B cell (primary cell): ENCODE data around the gene HSFX4.

ENCODE experiments used
- EZH2 ChIP-seq: IDR thresholded peaks from 2 replicates; pipeline ENCODE4 v1.6.1; 2012; ENCODE audit warnings: borderline replicate concordance, low read depth, mild to moderate bottlenecking, moderate library complexity, low read length; ENCODE audit not compliant: insufficient read depth, poor library complexity, severe bottlenecking
- TF ChIP-seq, protein P1 (sequence below): fragments of 200-600 bp; IDR thresholded peaks from one replicate; pipeline ENCODE4 v1.8.0; 2022; ENCODE audit warnings: antibody characterized with exemption, mild to moderate bottlenecking

DNA sequence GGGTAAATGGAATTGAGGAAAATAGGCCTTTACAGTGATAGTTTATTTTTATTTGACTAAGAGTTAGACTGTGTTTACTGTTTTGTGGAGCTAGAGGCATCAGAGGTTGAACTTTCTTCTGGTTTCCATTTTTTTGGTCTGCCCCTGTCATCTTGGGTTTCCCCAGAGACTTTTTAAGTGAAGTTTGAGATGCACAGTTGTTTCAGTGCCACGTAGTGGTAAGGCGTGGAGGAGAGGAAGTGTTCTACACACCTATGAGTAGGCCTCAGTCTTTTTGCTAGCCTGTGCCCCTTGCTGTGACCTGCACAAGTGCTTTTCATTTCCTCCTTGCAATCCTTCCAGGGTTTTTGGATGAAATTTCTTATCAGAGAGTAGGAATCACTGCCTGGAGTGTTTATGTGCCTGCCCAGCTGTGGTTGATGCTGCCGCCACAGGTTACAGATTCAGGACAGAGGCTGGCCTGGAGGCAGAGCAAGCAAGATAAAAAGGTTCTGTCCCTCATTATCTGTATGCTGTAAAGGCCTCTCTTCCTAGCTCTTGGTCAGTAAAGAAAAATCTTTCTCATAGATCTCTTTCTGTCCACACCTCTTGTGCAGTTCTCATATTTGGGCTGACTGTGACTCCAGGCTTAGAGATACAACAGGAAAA, 12.5 kb upstream of the HSFX4 start:
- TF ChIP-seq, protein P1, sequence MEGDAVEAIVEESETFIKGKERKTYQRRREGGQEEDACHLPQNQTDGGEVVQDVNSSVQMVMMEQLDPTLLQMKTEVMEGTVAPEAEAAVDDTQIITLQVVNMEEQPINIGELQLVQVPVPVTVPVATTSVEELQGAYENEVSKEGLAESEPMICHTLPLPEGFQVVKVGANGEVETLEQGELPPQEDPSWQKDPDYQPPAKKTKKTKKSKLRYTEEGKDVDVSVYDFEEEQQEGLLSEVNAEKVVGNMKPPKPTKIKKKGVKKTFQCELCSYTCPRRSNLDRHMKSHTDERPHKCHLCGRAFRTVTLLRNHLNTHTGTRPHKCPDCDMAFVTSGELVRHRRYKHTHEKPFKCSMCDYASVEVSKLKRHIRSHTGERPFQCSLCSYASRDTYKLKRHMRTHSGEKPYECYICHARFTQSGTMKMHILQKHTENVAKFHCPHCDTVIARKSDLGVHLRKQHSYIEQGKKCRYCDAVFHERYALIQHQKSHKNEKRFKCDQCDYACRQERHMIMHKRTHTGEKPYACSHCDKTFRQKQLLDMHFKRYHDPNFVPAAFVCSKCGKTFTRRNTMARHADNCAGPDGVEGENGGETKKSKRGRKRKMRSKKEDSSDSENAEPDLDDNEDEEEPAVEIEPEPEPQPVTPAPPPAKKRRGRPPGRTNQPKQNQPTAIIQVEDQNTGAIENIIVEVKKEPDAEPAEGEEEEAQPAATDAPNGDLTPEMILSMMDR = no peak
- no peak for TF ChIP-seq EZH2
